OCI-LY7 (cell line): ENCODE measurements around the gene SEMA6B.

Source experiments
- CTCF ChIP-seq: fragments of 200-600 bp; sonication (generic); conservative IDR thresholded peaks from 2 replicates; pipeline ENCODE4 v1.5.1; 2014; ENCODE audit warnings: mild to moderate bottlenecking, antibody characterized with exemption, low read length, moderate library complexity, mixed read lengths
- EZH2phosphoT487 ChIP-seq: fragments of 200-600 bp; sonication (generic); IDR thresholded peaks from 2 replicates; pipeline ENCODE4 v1.6.1; 2018; ENCODE audit warnings: low read depth, borderline replicate concordance, mild to moderate bottlenecking, mixed run types, antibody characterized with exemption, low read length, moderate library complexity, mixed read lengths

DNA sequence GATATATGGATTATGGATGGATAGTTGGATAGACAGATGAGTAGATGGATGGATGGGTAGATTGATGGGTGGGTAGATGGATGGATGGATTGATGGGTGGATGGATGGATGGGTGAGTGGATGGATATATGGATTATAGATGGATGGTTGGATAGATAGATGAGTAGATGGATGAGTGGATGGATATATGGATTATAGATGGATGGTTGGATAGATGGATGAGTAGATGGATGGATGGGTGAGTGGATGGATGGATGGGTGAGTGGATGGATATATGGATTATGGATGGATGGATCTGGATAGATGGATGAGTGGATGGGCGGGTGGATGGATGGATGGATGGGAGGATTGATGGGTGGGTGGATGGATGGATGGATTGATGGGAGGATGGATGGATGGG is 43.4 kb upstream of the SEMA6B start:
- no peak for TF ChIP-seq EZH2phosphoT487
- TF ChIP-seq CTCF = no peak
